ENCODE measurements around the gene APOBEC2. TPM values are rescaled to one million over a fixed set of nuclear protein-coding genes. Genes with fewer than 3 reads are reported as not detected.
A peak's percentile ranks its signal among the peaks of the same experiment; 100 is the strongest.

APOBEC2 gene
- total and polyA plus RNA-seq, 2 donors (not counting 1 experiment from before 2014, with no cell fraction given), result not detected

GRCh38 chr6:41071923-41072835 lies 19.2 kb downstream of the APOBEC2 start, which contains the start of gene OARD1:
OARD1 (minus strand) TSS chr6:41072356; CDS start chr6:41071634, 722 bp downstream.
- Histone ChIP-seq H3K4me2 (replicated peaks; ENCODE audit: low read depth, low read length, poor library complexity, severe bottlenecking) (peak within 1 kb of the TSS; percentile 89), H3K79me2 (ENCODE audit: control insufficient read depth, insufficient read depth, low read length) (peaks cover 46% of the 10 kb centered on the region), H3K9me3 (ENCODE audit: control extremely low read depth in 1 of 3, control insufficient read depth in 2 of 3, insufficient read depth in 1 of 3, low read length in 2 of 3) (no peaks in the 10 kb centered on the region), H3K27ac (ENCODE audit: low read length in 2 of 2) (peak within 1 kb of the TSS; percentile 96 to 97), H3K9ac (ENCODE audit: low read length) (peak within 1 kb of the TSS; percentile 97), H3K36me3 (replicated peaks in 1 of 2; ENCODE audit: control extremely low read depth in 1 of 2, control insufficient read depth in 1 of 2, extremely low read depth in 1 of 2, insufficient read depth in 2 of 2, low read length in 1 of 2) (peaks cover 0 to 25% of the 10 kb centered on the region in 2 experiments), H3K4me3 (ENCODE audit: control extremely low read depth in 1 of 5, extremely low read depth in 1 of 5, insufficient read depth in 1 of 5, low read depth in 2 of 5, low read length in 4 of 5) (peak within 1 kb of the TSS; percentile 80 to 97 (median 94)), H4K20me1 (ENCODE audit: control insufficient read depth, insufficient read depth, low read length, poor library complexity, severe bottlenecking) (no peaks in the 10 kb centered on the region), H3K27me3 (replicated peaks in 1 of 4; ENCODE audit: control extremely low read depth in 1 of 4, control insufficient read depth in 3 of 4, insufficient read depth in 4 of 4, low read length in 3 of 4) (no peaks in the 10 kb centered on the region), H2AFZ (ENCODE audit: insufficient read depth, low read depth, low read length, poor library complexity, severe bottlenecking) (peak within 1 kb of the TSS; percentile 86), H3K4me1 (ENCODE audit: control insufficient read depth in 2 of 2, insufficient read depth in 2 of 2, low read length in 2 of 2) (peaks cover 31 to 34% of the 10 kb centered on the region in 2 donors)
- peak within 1 kb of the TSS; percentile 94 for H3K4me3 Mint-ChIP-seq
- intact Hi-C loops (cut with micrococcal nuclease), result loop anchor here (1.0 to 10.0 kb wide), 8 partner anchors 66 to 1493 kb away; partner anchors contain the start of genes BYSL, FOXP4, MED20 and MRPS10
- TF ChIP-seq EZH2 (IDR thresholded peaks at IDR 0.05; ENCODE audit: borderline replicate concordance, insufficient read depth, low read depth, low read length, poor library complexity, severe bottlenecking) (no peak), CTCF (IDR thresholded peaks at IDR 0.05) (no peak)
- no peaks in the 10 kb centered on the region for H3K9me3 Mint-ChIP-seq (ENCODE audit: insufficient read depth)
- peaks cover 42% of the 10 kb centered on the region for H3K4me1 Mint-ChIP-seq
- ChIA-PET CTCF (interaction anchor here (0.6 to 5.9 kb wide), 3 partner anchors 43 to 246 kb away, joined by 3 to 26 read pairs (median 3); partner anchors contain the start of gene TREML2), POLR2A (interaction anchor here (0.5 to 0.8 kb wide), 2 partner anchors 129 to 1674 kb away, joined by 5 read pairs; partner anchors contain the start of genes TBCC and TREML2)
- H3K27ac Mint-ChIP-seq, result peak within 1 kb of the TSS; percentile 99
- peak; percentile 100 for DNase-seq
- peak; percentile 67 for ATAC-seq (ENCODE audit: low read depth)
- H3K27me3 Mint-ChIP-seq, result no peaks in the 10 kb centered on the region
- under 1% methylated on average over 55 of the region's 63 CpGs for WGBS (ENCODE audit: insufficient coverage)
